Osteocyte (in vitro differentiated cells): Measurements from ENCODE around the gene IL4I1. TPM values are rescaled to one million over a fixed set of nuclear protein-coding genes. Genes with fewer than 3 reads are reported as not detected.
A peak's percentile ranks its signal among the peaks of the same experiment; 100 is the strongest.

Experiments used
- DNase-seq: peaks from one replicate; pipeline ENCODE4 v3.0.0; 2021; ENCODE audit warnings: mixed read lengths; ENCODE audit not compliant: unreplicated experiment; ENCODE audit errors: extremely low spot score
- H3K27ac Mint-ChIP-seq: one replicate; pipeline ENCODE4 v1.8.0; 2021; ENCODE audit warnings: mild to moderate bottlenecking, mixed read lengths; ENCODE audit not compliant: unreplicated experiment
- H3K27me3 Mint-ChIP-seq: one replicate; pipeline ENCODE4 v1.8.0; 2021; ENCODE audit warnings: mixed read lengths; ENCODE audit not compliant: unreplicated experiment
- H3K36me3 Mint-ChIP-seq: one replicate; pipeline ENCODE4 v1.8.0; 2021; ENCODE audit warnings: mixed read lengths; ENCODE audit not compliant: unreplicated experiment
- H3K4me1 Mint-ChIP-seq: one replicate; pipeline ENCODE4 v1.8.0; 2021; ENCODE audit warnings: mixed read lengths; ENCODE audit not compliant: unreplicated experiment
- H3K4me3 Mint-ChIP-seq: one replicate; pipeline ENCODE4 v1.8.0; 2021; ENCODE audit warnings: mild to moderate bottlenecking, moderate library complexity, mixed read lengths; ENCODE audit not compliant: unreplicated experiment
- H3K9me3 Mint-ChIP-seq: one replicate; pipeline ENCODE4 v1.8.0; 2021; ENCODE audit warnings: mixed read lengths; ENCODE audit not compliant: unreplicated experiment
- CTCF ChIP-seq: fragments of 200-600 bp; sonication (generic); IDR thresholded peaks from 2 replicates; pipeline ENCODE4 v1.5.0; 2021; ENCODE audit warnings: antibody characterized with exemption, mild to moderate bottlenecking, moderate library complexity
- total RNA-seq: library from RNA; stranded (reverse); gene quantifications from 2 replicates; pipeline ENCODE4 v1.2.1, GENCODE V29; 2021

The IL4I1 gene
- total RNA-seq, 1 donor from 2014 or later = not detected

GRCh38 chr19:49889687-49890348 is 6.9 kb downstream of the IL4I1 start:
- Mint-ChIP-seq H3K36me3 (peaks cover 2% of the 10 kb centered on the region), H3K27me3 (peaks cover 6% of the 10 kb centered on the region), H3K9me3 (no peaks in the 10 kb centered on the region), H3K4me3 (peak overlapping the region; percentile 60), H3K4me1 (peaks cover 8% of the 10 kb centered on the region), H3K27ac (no peak overlapping the region)
- peak; percentile 75 for TF ChIP-seq CTCF
- DNase-seq = no peak

DNA sequence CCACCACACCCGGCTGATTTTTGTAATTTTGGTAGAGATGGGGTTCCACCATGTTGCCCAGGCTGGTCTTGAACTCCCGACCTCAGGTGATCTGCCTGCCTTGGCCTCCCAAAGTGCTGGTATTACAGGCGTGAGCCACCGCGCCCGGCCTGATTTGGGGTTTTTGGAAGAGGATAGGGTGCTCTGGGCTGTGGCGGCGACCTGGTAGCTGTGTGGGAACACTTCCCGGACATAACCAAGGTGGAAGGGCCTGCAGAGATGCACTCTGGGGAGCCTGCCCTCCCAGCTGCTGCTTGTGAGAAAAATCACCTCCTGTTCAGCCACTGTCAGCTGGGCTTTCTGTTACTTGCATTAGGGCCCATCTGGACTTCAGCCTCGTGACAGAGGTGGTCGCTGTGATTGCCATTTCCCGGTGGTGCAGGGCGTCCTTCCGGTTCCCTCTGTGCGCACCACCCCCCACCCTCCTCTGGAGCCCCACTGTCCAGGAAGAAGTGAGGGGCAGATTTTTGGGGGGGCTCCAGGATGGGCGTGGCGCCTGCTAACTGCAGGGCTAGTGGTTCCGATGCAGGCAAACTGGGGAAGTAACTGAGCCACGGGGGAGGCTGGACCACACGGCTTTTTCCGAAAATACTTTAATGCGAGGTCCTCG is 7.5 kb downstream of the IL4I1 start:
- Mint-ChIP-seq H3K9me3 (no peaks in the 10 kb centered on the region), H3K4me1 (peaks cover 8% of the 10 kb centered on the region), H3K27ac (no peak overlapping the region), H3K4me3 (no peak overlapping the region), H3K36me3 (peaks cover 7% of the 10 kb centered on the region), H3K27me3 (peaks cover 6% of the 10 kb centered on the region)
- no peak for DNase-seq
- no peak for TF ChIP-seq CTCF

DNA sequence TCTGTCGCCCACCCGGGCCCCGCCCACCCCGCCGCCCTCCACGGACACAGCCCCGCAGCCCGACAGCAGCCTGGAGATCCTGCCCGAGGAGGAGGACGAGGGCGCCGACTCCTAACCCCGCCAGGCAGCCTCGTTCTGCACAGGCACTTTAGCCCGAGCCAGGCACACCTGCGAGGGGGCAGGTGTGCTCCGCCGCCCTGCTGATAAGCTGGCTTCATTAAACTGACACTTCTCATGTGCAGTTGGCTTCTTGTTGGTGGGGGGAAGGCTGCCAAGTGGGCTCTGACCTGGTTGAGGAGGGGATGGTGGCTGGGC is 8.2 kb downstream of the IL4I1 start:
- Mint-ChIP-seq H3K27me3 (peaks cover 6% of the 10 kb centered on the region), H3K4me1 (peaks cover 8% of the 10 kb centered on the region), H3K4me3 (no peak overlapping the region), H3K27ac (no peak overlapping the region), H3K36me3 (peaks cover 11% of the 10 kb centered on the region), H3K9me3 (no peaks in the 10 kb centered on the region)
- no peak for DNase-seq
- TF ChIP-seq CTCF = no peak

DNA sequence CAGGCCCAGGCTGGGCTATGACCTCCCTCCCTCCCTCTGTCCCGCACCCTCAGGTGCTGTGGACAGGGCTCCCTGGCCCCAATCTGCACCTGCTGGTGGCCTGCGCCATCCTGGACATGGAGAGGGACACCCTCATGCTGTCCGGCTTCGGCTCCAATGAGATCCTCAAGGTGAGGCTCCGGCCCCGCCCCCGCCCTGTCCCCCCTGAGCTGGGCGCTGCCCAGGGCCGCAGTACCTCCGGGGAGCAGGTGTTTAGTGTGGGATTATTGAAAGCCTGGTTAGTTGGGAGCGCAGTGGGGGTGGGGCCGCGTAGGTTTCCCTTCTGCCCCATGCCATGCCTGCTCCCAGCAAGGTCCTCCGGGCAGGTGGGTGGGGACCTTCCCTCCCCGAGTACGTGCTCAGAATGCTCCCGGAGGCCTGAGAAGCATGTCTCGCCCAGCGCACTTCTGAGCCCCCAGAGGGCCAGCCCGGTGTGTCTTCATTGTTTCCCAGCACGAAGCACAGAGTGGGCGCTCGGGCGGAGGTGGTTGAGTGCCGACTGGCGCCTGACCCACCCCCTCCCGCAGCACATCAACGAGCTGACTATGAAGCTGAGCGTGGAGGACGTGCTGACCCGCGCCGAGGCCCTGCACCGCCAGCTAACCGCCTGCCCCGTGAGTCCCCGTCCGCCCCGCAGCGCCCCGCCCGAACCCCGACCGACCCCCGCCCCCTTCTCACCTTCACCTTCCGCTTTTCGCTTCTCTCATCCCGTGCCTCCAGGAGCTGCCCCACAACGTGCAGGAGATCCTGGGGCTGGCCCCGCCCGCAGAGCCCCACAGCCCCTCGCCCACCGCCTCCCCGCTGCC is 8.8 kb downstream of the IL4I1 start:
- Mint-ChIP-seq H3K4me3 (no peak overlapping the region), H3K9me3 (no peaks in the 10 kb centered on the region), H3K27me3 (peaks cover 6% of the 10 kb centered on the region), H3K4me1 (peaks cover 8% of the 10 kb centered on the region), H3K36me3 (peaks cover 16% of the 10 kb centered on the region), H3K27ac (no peak overlapping the region)
- TF ChIP-seq CTCF = no peak
- DNase-seq = no peak
